ENCODE data around the gene PTPDC1.

PTPDC1 gene, protein sequence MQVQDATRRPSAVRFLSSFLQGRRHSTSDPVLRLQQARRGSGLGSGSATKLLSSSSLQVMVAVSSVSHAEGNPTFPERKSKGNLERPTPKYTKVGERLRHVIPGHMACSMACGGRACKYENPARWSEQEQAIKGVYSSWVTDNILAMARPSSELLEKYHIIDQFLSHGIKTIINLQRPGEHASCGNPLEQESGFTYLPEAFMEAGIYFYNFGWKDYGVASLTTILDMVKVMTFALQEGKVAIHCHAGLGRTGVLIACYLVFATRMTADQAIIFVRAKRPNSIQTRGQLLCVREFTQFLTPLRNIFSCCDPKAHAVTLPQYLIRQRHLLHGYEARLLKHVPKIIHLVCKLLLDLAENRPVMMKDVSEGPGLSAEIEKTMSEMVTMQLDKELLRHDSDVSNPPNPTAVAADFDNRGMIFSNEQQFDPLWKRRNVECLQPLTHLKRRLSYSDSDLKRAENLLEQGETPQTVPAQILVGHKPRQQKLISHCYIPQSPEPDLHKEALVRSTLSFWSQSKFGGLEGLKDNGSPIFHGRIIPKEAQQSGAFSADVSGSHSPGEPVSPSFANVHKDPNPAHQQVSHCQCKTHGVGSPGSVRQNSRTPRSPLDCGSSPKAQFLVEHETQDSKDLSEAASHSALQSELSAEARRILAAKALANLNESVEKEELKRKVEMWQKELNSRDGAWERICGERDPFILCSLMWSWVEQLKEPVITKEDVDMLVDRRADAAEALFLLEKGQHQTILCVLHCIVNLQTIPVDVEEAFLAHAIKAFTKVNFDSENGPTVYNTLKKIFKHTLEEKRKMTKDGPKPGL

DNA sequence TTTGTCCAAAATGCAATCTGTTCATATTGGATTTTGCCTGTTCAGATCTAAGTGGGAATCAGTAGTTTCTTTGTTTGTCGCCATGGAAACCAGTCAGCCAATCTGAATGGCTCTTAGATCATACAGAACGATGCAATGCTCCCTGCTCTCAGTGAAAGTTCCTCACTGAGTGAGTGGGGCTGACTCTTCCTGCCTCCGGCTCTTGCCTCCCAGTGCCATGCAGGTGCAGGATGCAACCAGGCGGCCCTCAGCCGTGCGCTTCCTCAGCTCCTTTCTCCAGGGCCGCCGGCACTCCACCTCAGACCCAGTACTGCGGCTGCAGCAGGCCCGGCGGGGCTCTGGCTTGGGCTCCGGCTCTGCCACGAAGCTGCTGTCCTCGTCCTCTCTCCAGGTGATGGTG lies at the start of gene PTPDC1:
PTPDC1 (plus strand) TSS at position 151 of the 400 bp plus-strand sequence; CDS start at position 218, 67 bp downstream.
- in situ Hi-C loops (cut with MboI; ENCODE audit: low sequenced_read_pairs): no loop called here

DNA sequence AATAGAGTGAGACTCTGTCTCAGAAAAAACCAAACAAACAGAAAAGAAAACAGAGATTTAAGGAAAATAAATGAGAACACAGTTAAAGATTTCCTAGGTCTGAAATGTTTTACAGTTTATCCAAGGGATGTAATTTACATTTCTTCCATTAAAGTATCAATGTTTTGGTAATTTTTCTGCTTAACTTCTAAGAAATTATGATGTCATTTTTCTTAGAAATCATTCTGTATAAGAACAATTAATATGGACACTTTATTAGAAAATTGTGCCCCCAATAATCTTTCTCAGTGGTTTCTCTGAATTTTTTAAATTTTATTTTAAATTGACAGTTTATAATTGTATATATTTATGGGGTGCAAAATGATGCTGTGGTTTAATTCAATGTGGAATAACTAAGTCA lies 49.8 kb upstream of the PTPDC1 start:
- in situ Hi-C loops (cut with MboI; ENCODE audit: low sequenced_read_pairs): no loop called here

DNA sequence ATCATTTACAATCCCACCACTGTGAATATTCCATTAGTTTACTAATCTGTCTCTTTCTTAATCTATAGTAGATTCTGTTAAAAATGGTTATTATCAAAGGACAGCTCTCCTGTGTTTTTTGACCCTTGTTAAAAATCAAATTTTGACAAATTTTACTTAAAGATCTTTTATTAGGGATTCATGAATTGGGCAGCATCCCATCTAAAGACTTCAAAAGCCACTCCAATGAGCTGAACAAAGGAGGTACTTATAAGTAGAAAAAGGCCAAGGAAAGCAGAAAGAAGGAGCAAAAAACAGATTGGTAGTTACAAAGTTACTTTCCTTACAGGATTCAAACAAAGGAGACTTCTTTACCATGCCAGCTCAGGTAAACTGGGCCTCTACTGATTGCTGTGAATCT lies 44.5 kb upstream of the PTPDC1 start:
- in situ Hi-C loops (cut with MboI; ENCODE audit: low sequenced_read_pairs): no loop called here

DNA sequence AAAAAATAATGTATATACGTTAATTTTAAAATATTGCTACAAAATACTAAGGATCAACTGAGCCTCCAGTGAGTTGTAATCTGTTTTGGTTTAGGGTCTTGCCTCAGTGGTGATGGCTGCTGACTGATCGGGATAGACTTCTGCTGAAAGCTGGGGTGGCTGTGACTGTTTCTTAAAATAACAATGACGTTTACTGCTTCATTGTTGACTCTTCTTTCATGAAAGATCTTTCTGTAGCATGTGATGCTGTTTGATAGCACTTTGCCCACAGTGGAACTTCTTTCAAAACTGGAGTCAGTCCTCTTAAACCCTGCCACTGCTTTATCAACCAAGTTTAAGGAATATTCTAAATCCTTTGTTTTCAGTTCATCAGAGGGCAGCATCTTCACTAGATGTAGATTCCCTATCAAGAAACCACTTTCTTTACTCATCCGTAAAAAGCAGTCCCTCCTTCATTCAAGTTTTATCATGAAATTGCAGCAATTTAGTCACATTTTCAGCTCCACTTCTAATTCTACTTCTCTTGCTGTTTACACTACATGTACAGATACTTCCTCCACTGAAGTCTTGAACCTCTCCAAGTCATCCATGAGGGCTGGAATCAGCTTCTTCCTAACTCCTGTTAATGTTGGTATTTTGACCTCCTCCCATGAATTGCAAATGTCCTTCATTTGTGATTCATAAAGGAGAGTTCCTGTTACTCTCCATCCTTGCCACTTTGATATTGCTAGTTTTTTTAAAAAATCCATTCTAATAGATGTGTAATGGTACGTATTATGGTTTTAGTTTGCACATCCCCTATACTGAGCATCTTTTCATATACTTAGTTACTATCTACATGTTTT lies 41.5 kb upstream of the PTPDC1 start:
- in situ Hi-C loops (cut with MboI; ENCODE audit: low sequenced_read_pairs): no loop called here

DNA sequence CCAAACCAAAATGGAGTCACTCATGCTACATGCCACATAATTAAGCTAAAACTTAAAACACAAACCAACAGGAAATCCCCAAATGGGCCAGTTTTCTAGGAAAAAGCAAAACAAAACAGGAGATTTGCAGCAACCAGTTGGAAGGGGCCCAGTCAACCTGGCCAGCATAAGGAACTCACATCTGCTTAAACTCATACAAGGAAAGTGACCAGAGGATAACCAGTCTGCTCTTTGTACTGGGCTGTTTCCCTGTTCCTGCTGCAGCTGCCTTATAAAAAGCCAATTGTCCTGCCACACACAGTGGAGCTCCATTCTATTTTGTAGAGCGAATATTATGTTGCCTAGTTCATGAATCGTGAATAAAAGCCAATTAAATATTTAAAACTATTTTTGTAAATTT lies 29.5 kb upstream of the PTPDC1 start:
- in situ Hi-C loops (cut with MboI; ENCODE audit: low sequenced_read_pairs): no loop called here

DNA sequence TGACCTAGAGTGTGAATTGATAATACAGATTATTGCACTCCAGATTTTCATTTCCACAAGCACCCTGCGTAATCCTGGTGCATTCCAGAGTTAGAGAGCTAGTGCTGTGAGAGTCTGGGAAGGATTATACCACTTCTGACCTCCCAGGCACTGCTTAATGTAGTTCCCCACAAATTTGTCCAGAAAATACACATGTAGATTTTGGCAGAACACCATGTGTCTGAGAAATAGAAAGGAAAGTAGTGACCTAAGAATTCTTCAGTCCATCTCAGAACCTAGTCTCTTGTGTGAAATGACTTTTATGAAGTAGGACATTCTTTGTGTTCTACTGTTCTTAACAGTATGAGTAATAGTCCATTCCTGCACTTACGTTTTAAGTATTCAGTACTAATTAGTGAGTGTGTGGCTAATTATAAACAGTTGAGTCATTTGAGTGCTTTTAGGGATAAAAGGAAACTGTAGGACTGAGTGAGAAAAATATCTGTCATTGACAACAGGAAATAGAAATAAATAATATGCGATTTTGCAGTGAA lies 27.8 kb upstream of the PTPDC1 start:
- in situ Hi-C loops (cut with MboI; ENCODE audit: low sequenced_read_pairs): no loop called here

DNA sequence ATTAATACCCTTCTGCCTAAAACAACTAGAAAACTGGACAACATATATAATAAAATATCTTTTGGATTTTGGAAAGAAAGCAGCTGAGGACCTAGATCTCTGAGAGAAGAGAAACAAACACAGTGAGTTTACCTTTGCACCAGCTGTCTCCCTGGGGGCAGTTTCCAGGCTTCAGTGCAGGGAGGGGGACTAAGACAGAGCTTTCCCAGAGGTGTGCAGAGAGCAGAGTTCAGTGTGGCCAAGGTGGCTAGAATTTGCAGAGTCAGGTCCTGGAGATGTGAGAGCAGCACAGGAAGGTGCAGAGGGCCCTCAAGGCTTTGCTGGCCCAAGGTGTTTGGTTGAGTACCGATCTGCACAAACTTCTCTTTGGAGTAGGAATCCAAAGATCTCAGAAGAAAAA lies 26.3 kb upstream of the PTPDC1 start:
- in situ Hi-C loops (cut with MboI; ENCODE audit: low sequenced_read_pairs): no loop called here

DNA sequence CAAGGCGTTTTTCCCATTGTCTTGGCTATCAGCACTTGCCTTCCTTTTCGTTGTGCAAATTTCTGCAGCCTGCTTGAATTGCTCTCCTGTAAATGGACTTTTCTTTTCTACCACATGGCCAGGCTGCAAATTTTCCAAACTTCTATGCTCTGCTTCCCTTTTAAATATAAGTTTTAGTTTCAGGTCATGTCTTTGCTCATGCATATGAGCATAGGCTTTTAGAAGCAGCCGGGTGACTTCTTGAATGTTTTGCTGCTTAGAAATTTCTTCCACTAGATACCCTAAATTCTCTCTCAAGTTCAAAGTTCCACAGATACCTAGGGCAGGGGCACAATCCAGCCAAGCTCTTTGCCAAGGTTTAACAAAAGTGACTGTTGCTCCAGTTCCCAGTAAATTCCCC lies 22.4 kb upstream of the PTPDC1 start:
- in situ Hi-C loops (cut with MboI; ENCODE audit: low sequenced_read_pairs): no loop called here

DNA sequence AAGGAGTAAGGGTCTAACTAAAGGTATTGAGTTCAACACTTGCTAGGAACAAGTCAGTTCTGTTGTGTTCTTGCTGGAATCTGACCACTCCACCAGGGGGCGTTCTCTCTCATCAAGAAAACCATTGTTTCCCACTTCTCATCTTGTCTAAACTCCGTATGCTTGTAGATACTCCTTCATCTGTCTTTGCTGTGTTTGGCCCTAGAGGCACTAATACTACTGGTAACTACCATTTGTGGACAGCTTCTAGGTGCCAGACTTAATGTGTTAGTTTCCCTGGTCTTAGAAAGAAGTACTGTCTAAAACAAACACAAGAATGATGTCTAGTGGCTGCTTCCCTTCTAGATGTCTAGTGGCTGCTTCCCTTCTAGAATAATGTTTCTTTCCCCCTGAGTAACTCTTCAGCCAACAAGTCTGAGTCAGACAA lies 18.7 kb upstream of the PTPDC1 start:
- in situ Hi-C loops (cut with MboI; ENCODE audit: low sequenced_read_pairs): no loop called here

DNA sequence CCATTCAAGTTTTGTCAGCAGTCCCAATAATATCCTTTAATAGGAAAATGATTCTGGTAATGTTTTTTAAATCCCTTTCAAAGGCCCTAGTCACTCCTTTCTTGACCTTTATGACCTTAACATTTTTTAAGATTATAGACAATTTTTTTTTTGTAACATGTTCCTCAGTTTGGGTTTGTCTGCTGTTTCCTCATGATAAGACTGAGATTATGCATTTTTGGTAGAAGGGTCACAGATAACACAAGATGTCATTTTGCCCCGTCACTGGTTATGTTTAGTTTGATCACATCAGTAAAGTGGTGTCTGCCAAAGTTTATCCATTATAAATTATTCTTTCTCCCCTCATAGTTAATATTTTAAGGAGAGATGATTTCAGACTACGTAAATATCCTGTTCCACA lies 16.0 kb upstream of the PTPDC1 start:
- in situ Hi-C loops (cut with MboI; ENCODE audit: low sequenced_read_pairs): no loop called here

DNA sequence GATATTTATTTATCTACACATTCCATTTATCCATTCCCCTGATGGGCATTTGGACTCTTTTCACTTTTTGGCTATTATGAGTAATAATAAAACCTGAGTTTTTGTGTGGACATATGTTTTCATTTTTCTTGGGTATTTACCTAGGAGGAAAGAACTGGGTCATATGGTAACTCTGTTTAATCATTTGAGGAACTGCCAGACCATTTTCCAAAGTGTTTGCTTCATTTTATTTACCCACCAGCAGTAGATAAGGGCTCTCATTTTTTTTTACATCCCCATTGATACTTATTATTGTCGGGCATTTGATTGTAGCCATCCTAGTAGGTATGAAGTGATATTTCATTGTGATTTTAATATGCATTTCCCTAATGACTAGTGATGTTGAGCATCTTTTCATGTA lies 7.7 kb upstream of the PTPDC1 start:
- in situ Hi-C loops (cut with MboI; ENCODE audit: low sequenced_read_pairs): loop anchor here (10.0 kb wide), 1 partner anchor 138 kb away; no protein-coding TSS in a partner anchor

DNA sequence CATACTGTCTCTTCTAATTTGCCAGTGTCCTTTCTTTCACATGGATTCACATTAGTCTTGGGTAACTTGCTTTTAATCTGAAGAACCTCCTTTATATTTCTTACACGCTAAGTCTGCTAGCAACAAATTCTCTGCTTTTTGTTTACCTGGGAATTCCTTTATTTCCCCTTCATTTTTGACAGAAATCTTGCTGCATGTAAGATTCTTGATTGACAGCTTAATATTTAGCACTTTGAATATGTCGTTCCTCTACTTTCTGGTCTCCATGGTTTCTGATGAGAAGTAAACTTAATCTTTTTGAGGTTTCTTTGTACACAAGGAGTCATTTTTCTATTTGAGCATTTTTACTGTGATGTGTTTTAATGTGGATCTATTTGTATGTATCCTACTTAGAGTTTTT lies 6.2 kb upstream of the PTPDC1 start:
- in situ Hi-C loops (cut with MboI; ENCODE audit: low sequenced_read_pairs): loop anchor here (10.0 kb wide), 1 partner anchor 137 kb away; no protein-coding TSS in a partner anchor

DNA sequence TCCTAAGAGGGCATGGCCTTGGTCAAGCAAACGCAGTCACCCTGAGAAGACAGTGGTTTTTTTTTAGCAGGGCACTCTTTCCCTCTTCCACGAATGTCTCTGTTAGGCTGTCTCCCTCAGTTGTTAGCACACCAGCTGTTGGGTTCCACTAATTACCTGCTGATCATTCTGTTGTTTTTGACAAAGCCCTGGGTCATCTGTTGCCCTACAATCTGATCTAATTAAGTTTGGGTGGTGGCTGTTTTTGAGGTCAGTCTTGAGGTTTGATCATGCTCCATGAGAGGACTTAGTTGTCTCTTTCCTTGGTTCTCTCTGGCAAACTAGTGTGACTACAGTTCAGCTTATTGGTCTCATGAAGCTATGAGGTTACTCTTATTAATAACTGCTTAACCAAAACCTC lies 5.0 kb upstream of the PTPDC1 start:
- in situ Hi-C loops (cut with MboI; ENCODE audit: low sequenced_read_pairs): loop anchor here (10.0 kb wide), 1 partner anchor 136 kb away; no protein-coding TSS in a partner anchor

DNA sequence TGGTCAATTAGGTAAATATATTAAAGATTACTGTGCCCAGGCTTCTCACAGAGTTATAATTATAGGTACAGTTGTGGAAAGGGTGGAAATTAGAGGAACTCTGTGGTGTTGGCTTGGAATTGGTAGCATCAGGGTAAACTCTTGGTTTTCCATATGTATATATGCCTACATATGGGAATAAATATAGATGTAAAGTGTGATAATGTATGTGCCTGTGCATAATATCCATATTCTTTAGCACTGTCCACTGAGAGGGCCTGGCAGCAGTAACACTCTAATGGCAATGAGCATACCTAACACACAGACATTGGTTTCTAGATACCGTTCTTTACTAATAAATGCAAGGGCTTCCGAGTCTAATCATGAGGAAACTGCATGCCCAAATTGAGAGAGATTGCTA lies 4.0 kb upstream of the PTPDC1 start:
- in situ Hi-C loops (cut with MboI; ENCODE audit: low sequenced_read_pairs): no loop called here

DNA sequence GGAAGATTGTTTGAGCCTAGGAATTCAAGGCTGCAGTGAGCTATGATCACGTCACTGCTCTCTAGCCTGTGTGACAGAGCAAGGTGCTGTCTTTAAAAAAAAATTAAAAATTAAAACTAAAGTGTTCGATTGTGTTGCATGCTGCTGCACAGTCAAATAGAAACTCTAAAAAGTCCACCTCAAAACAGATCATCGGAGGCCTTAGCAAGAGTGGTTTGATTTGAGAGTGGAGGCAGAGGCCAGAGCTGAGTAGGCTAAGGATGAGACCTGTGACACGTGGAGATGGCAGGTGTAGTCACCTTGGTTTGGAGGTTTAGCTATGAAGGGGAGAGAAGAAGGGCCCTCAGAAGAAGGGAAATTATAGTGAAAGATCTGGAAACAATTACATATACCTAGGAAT lies 2.8 kb upstream of the PTPDC1 start:
- in situ Hi-C loops (cut with MboI; ENCODE audit: low sequenced_read_pairs): no loop called here

DNA sequence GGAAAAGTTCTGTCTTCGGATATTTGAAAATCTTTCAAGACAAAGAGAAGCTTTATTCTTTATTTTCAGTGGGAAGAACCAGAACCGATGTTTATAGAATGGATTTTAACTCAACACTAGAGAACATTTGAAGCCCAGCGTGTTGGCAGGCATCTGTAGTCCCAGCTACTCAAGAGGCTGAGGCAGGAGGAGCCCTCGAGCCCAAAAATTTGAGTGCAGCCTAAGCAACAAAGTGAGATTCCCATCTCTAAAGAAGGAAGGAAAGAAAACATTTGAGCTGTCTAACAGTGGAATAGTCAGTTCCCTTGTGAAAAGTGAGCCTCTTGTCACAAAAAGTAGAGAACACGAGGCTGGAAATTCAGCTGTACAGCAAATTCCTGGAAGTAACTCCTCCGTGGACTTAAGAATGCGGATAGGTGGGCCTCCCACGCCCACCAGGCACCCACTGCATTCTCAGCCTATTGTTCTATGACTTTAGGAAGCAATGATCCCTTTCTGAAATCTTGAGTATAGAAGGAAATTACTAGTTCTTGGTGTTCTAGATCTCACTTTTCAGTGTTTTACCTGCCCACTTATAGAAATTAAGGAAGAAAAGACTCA lies 2.3 kb upstream of the PTPDC1 start:
- in situ Hi-C loops (cut with MboI; ENCODE audit: low sequenced_read_pairs): no loop called here

DNA sequence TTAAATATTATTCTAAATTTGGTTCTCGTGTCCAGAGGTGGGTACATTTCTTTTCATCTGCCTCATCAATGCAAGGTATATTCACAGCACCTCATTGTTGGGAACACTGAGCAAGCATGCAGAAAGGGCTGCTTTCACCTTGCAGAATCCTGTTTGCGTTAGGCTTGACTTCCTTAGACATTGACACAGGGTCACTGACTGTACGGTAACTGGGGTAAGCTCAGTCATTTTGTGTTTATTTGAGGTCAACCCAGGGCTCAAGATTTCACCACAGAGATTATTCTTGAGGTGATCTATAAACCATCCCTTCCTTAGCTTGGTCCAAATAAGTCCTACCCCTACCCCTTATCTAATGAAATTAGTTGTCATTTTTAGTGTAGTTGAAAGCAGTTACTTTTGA lies 1.7 kb upstream of the PTPDC1 start:
- in situ Hi-C loops (cut with MboI; ENCODE audit: low sequenced_read_pairs): no loop called here

DNA sequence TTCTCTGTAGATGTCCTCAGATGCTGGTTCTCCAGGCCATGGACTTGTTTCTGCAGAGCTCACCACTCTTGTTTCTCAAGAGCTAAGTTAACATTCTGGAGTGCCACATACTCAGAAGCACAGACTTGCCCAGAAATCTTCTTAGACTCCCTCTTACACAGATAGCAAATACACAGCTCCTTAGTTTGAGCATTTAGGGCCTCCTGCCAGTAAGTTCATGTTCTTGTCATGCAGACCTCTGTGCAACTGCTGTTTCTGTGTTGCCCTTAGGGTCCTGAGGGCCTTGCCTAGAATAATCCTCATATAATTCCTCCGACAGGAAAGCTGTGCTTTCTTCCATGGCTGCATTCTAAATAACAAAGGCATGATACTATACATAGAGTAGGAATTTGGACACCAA lies 1.3 kb upstream of the PTPDC1 start:
- in situ Hi-C loops (cut with MboI; ENCODE audit: low sequenced_read_pairs): no loop called here

DNA sequence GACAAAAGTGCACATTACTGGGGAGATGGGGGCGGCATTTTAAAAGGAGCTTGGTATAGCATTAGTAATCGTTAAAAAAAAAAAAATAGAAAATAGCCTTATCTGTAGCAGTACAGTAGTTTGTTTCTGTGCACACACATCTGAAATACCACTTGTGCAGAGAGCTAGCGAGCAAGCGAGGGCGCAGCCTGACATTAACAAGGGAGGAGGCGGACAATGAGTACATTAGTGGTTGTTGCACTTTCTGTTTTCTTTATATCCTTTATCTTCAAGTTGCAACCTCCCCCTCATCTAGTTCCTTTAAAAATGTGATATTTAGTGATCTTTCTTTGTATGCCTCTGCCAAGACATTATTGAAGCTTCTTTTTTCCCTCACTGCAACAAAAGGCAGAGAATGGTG lies 880 bp upstream of the PTPDC1 start:
- in situ Hi-C loops (cut with MboI; ENCODE audit: low sequenced_read_pairs): no loop called here

DNA sequence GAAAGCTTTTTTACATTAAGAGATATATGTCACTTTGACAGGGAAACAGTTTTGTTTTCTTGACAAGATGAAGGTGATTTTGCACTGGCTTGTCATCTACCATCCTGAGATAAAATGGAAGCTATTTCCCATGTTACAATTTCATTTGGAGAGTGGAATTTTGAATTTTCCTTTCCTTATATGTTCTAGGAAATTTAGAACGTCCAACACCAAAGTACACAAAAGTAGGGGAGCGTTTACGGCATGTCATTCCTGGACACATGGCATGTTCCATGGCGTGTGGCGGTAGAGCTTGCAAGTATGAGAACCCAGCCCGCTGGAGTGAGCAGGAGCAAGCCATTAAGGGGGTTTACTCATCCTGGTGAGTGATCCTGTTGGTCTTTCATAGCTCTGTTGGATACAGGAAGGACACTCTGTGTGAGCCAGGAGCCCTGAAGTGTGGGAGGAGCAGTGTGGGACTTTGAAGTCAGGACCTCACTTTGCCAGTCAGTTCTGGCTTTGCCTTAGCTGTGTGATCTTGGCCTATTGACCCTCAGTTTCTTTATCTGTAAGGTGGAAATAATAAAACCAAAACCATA lies 887 bp downstream of the PTPDC1 start:
- in situ Hi-C loops (cut with MboI; ENCODE audit: low sequenced_read_pairs): no loop called here
